ENCODE results near the gene PTPRT. TPM values are rescaled to one million over a fixed set of nuclear protein-coding genes. Genes with fewer than 3 reads are reported as not detected.

Gene PTPRT
- total and polyA plus RNA-seq, 9 donors: under 0.01 to 3.2 (median 0.22) TPM; not detected in 1

- no peak overlapping the region for H3K4me3 ChIP-seq
- H3K36me3 ChIP-seq: no peaks in the 10 kb centered on the region
- 68 to 80% (median 71%) methylated on average over 5 of the region's 5 CpGs for WGBS, 3 donors
- DNase-seq: no peak
- H3K9me3 ChIP-seq: no peaks in the 10 kb centered on the region
- no peak overlapping the region for H3K27ac ChIP-seq
- H3K27me3 ChIP-seq: no peaks in the 10 kb centered on the region
- intact Hi-C loops (cut with DNase I): no loop called here
- TF ChIP-seq POLR2A (IDR thresholded peaks at IDR 0.05) (no peak), CTCF (IDR thresholded peaks at IDR 0.05) (no peak), EP300 (IDR thresholded peaks at IDR 0.05) (no peak)
- H3K4me1 ChIP-seq (ENCODE audit: insufficient read depth): no peaks in the 10 kb centered on the region
These were observed 201.4 kb downstream of the PTPRT start for GRCh38 chr20:42988319-42988718.

- Histone ChIP-seq H3K4me3 (no peak overlapping the region), H3K27me3 (no peaks in the 10 kb centered on the region), H3K36me3 (no peaks in the 10 kb centered on the region), H3K27ac (no peak overlapping the region), H3K9me3 (no peaks in the 10 kb centered on the region), H3K4me1 (ENCODE audit: insufficient read depth) (no peaks in the 10 kb centered on the region)
- WGBS, 3 donors: 52 to 62% (median 58%) methylated on average over 10 of the region's 10 CpGs
- no peak for DNase-seq
- no peak for TF ChIP-seq EP300 (IDR thresholded peaks at IDR 0.05)
- no peak for TF ChIP-seq POLR2A (IDR thresholded peaks at IDR 0.05)
- TF ChIP-seq CTCF (IDR thresholded peaks at IDR 0.05): no peak
- intact Hi-C loops (cut with DNase I): no loop called here
These were observed 202.2 kb downstream of the PTPRT start for GRCh38 chr20:42987376-42988114.

- Histone ChIP-seq H3K36me3 (no peaks in the 10 kb centered on the region), H3K27ac (no peak overlapping the region), H3K27me3 (no peaks in the 10 kb centered on the region), H3K9me3 (no peaks in the 10 kb centered on the region), H3K4me3 (no peak overlapping the region), H3K4me1 (ENCODE audit: insufficient read depth) (no peaks in the 10 kb centered on the region)
- intact Hi-C loops (cut with DNase I): no loop called here
- 77 to 80% (median 79%) methylated on average over 9 of the region's 9 CpGs for WGBS, 3 donors
- no peak for TF ChIP-seq EP300 (IDR thresholded peaks at IDR 0.05)
- no peak for TF ChIP-seq POLR2A (IDR thresholded peaks at IDR 0.05)
- TF ChIP-seq CTCF (IDR thresholded peaks at IDR 0.05): no peak
- DNase-seq: no peak
These were observed 203.4 kb downstream of the PTPRT start for GRCh38 chr20:42986143-42986773.

GRCh38 chr20:42985628-42986027 lies 204.1 kb downstream of the PTPRT start:
- DNase-seq: no peak
- H3K27ac ChIP-seq: no peak overlapping the region
- H3K36me3 ChIP-seq: no peaks in the 10 kb centered on the region
- no peaks in the 10 kb centered on the region for H3K9me3 ChIP-seq
- no peak for TF ChIP-seq POLR2A (IDR thresholded peaks at IDR 0.05)
- no peak for TF ChIP-seq EP300 (IDR thresholded peaks at IDR 0.05)
- TF ChIP-seq CTCF (IDR thresholded peaks at IDR 0.05): no peak
- WGBS, 3 donors: 79 to 85% (median 82%) methylated on average over 4 of the region's 4 CpGs
- no peaks in the 10 kb centered on the region for H3K27me3 ChIP-seq
- intact Hi-C loops (cut with DNase I): no loop called here
- no peaks in the 10 kb centered on the region for H3K4me1 ChIP-seq (ENCODE audit: insufficient read depth)
- no peak overlapping the region for H3K4me3 ChIP-seq

Measured in ovary (tissue), 9 donors.